Stomach smooth muscle (tissue), 2 donors: ENCODE data around the gene DCAF6.
A peak's percentile ranks its signal among the peaks of the same experiment; 100 is the strongest.

Experiments
- H3K27ac ChIP-seq: one replicate; pipeline ENCODE4 v1.7.0; 2013; ENCODE audit warnings: mild to moderate bottlenecking, low read length, inconsistent platforms
- H3K27me3 ChIP-seq, 2 donors: one replicate each; pipeline ENCODE4 v1.7.0; 2013; ENCODE audit warnings: low read length in 2 of 2; ENCODE audit not compliant: insufficient read depth in 2 of 2, control insufficient read depth in 1 of 2
- H3K36me3 ChIP-seq, 2 donors: one replicate each; pipeline ENCODE4 v1.7.0; 2013; ENCODE audit warnings: low read length in 2 of 2; ENCODE audit not compliant: control insufficient read depth in 2 of 2, insufficient read depth in 2 of 2
- H3K4me1 ChIP-seq: one replicate; pipeline ENCODE4 v1.7.0; 2013; ENCODE audit warnings: low read length; ENCODE audit not compliant: control insufficient read depth, insufficient read depth
- H3K4me3 ChIP-seq, 2 donors: one replicate each; pipeline ENCODE4 v1.7.0; 2013; ENCODE audit warnings: low read length in 2 of 2
- H3K9ac ChIP-seq, 2 donors: one replicate each; pipeline ENCODE4 v1.7.0; 2013; ENCODE audit warnings: low read length in 2 of 2, mild to moderate bottlenecking in 1 of 2
- H3K9me3 ChIP-seq, 2 donors: one replicate each; pipeline ENCODE4 v1.7.0; 2013; ENCODE audit warnings: low read length in 2 of 2; ENCODE audit not compliant: control insufficient read depth in 2 of 2
- donor health status: healthy.
- donor health status: Pancreatic carcinoma.

The DCAF6 gene

DNA sequence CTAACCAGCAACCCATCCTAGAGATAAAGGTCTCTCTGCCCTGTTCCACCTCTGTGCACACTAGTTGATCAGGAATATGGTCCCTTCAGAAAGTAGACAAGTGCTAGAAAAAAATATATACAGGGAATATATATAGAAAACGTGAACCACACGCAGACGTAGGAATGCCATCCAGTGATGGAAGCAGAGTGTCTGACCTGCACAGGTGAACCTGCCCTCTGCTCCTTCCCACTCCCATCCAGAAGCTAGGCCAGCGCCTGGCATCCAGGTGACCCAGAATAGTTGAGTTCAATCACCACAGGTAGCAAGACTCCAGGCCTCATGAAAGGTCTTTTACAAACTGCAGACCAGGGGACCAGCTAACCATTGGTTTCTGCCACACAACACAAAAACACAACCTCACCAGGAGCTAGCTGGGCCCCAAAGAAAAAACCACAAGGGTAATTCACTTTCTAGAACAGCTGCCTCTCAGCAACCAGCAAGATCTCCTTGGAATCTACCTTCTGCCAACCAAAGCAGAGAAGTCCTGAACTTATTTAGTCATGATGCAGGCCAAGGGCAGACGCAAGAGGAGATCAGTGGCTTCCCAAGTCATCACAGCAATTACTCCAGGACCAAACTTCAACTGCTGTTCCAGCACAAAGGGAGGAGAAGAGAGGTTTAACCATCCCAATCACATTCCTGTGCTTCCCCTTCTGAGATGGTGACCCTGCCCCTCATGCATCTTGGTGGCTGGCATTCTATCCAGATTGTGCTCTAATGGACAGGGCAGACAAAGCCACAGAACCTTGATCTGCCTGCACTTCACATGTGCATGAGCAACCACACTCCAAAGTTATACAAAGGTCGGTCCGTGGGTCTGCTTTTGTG lies 147.2 kb downstream of the DCAF6 start:
- H3K9ac ChIP-seq = no peak overlapping the region
- H3K36me3 ChIP-seq = peaks cover 6 to 7% of the 10 kb centered on the region in 2 donors
- H3K27ac ChIP-seq = no peak overlapping the region

DNA sequence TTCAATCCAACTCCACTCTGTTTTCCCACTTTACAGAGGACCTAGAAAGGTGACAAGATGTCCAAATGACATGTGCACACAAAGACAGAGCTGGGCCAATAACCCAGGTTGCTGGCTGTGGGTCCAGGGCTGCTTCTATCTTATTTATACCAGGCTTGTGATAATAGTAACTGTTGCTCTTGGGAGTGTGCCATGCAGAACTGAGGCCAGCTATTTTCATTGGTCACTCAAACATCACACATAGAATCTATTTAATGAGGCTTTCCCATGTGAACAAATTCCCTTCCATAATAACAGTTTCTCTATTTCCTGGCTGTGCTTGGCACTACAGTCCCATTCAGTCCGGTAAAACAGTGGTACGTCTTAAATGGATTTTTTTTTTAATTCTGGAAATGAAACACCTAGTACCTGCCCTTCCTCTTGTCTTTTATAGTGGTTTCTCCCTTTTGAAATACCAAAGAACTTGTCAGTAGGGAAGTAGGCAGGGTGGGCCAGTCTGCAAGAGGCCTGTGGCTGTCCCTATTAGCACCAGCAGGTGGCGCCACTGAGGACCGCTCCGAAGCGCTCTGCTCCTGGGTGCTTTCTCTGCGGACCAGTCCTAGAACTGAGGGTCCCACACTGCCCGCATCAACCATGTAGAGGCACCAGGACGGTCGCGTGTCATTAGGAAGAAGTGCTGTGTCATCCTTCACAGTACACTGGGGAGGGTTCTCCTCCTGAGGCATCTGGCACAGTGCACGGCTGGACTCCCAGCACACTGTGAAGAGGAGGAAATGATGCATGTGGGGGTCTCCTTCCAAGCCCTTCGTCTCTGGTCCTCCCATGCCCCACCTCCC lies 148.1 kb downstream of the DCAF6 start:
- H3K9ac ChIP-seq = no peak overlapping the region
- H3K27me3 ChIP-seq = no peaks in the 10 kb centered on the region
- H3K4me1 ChIP-seq = peaks cover 22% of the 10 kb centered on the region
- peak overlapping the region in 1 of 2 donors; percentile 40 for H3K4me3 ChIP-seq
- H3K36me3 ChIP-seq = peaks cover 7 to 8% of the 10 kb centered on the region in 2 donors
- no peak overlapping the region for H3K27ac ChIP-seq
- H3K9me3 ChIP-seq = no peaks in the 10 kb centered on the region

More for the DNA sequence above, 147.2 kb downstream of the DCAF6 start:
- Histone ChIP-seq H3K4me3 (no peak overlapping the region), H3K4me1 (peaks cover 22% of the 10 kb centered on the region), H3K27me3 (no peaks in the 10 kb centered on the region), H3K9me3 (no peaks in the 10 kb centered on the region)

DNA sequence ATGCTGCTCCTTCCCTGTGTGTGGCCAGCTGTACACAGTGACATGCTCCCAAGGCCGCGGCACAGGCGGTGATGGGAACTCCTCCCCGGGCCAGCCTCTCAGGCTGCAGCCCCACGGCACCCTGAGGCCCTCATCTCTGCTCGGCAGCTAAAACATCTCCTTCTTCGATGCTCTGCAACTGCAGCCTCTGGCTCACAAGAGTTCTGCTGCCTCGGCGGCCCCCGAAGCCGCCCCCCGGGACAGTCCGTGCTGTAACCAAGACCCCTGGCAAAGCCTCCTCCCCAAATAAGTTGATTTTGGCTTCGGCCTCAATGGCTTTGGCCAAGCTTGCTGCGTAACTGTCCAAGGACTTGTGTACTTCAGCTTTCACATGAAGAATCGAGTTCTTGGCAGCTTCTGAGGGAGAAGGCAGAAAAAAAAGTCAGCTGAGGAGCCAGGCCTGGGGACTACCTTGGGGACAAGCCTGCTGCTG lies 149.0 kb downstream of the DCAF6 start:
- Histone ChIP-seq H3K4me3 (peak overlapping the region in 1 of 2 donors; percentile 35), H3K4me1 (peaks cover 18% of the 10 kb centered on the region), H3K27ac (no peak overlapping the region), H3K9me3 (no peaks in the 10 kb centered on the region), H3K27me3 (no peaks in the 10 kb centered on the region), H3K36me3 (peaks cover 7 to 13% of the 10 kb centered on the region in 2 donors), H3K9ac (no peak overlapping the region)

DNA sequence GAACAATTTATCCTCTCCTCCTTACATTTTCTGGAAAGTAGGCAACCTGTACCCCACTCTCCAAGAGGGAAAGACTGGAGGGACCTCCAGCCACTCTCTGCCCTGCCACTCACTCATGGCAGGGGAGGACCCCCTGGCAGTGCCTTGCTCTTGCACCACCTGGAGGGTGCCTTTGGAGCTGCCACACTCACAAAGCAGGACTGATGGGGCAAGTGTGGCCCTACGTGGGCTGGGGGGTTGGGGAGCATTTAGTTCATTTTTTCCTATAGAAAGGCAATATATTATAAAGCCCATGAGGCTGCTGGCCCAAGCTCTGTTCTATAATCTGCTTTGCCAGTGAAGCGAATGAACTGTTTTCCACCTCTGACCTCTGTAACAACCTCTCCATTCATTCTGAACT lies 150.0 kb downstream of the DCAF6 start:
- Histone ChIP-seq H3K27ac (peak overlapping the region; percentile 0), H3K9ac (no peak overlapping the region), H3K4me3 (no peak overlapping the region), H3K9me3 (no peaks in the 10 kb centered on the region), H3K27me3 (no peaks in the 10 kb centered on the region), H3K36me3 (peaks cover 7 to 14% of the 10 kb centered on the region in 2 donors), H3K4me1 (peaks cover 15% of the 10 kb centered on the region)

DNA sequence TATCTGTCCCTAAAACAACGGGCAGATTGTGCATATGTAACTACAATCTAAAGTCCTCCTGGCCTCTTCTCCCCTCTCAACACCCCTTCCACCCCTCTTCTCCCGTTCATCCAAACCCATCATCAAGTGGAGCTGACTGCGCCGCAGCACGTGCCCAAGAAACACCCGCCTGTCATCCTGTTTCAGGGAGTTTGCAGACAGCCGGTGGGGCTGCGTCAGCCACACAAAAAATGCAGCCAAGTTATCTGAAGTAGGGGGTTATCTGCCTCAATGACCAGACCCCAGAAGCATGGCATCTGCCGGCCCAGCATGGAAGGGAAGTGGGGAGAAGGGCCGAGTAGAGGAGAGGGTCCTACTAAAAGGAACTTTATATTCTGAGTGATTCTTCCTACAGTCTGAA lies 151.2 kb downstream of the DCAF6 start:
- Histone ChIP-seq H3K27ac (no peak overlapping the region), H3K4me3 (no peak overlapping the region), H3K4me1 (peaks cover 13% of the 10 kb centered on the region), H3K27me3 (no peaks in the 10 kb centered on the region), H3K9ac (no peak overlapping the region), H3K9me3 (no peaks in the 10 kb centered on the region), H3K36me3 (peaks cover 7 to 12% of the 10 kb centered on the region in 2 donors)

DNA sequence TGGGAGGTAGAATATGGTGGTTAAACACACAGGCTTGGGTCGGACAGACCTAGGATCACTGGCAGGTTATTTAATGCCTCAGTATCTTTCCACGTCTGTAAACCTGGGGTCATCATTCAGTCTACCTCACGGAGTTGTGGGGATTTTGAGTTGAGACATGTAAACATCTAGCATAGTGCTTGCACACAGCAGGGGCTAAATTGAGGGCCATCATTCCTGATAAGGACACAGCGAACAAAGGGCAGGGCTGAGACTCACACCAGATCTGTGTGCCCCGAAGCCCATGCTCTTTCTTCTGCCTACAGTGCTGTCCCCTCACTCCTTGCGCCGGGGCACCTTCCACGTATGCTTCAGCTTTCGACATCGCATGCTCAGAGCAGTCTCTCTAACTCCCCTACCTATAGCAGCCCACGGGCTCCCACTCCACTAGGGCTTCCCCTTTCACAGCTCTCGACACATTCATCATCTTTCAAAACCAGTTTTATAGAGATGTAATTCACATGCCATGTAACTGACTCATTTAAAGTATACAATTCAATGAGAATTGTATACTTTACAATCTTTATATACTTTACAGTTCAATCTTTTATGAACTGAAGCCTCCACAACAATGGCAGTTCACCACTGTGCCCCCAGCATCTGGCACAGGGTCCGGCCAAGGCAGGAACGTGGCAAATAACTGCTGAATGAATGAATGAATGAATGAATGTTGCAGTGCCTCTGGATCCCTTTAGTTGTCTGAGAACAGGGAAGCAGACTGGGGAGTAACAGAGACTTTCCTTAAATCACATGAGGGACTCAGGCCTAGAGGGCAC lies 152.2 kb downstream of the DCAF6 start:
- H3K4me3 ChIP-seq = no peak overlapping the region
- peaks cover 7 to 12% of the 10 kb centered on the region in 2 donors for H3K36me3 ChIP-seq
- H3K27me3 ChIP-seq = no peaks in the 10 kb centered on the region
- H3K4me1 ChIP-seq = peaks cover 13% of the 10 kb centered on the region
- H3K9me3 ChIP-seq = no peaks in the 10 kb centered on the region
- no peak overlapping the region for H3K27ac ChIP-seq
- no peak overlapping the region for H3K9ac ChIP-seq

DNA sequence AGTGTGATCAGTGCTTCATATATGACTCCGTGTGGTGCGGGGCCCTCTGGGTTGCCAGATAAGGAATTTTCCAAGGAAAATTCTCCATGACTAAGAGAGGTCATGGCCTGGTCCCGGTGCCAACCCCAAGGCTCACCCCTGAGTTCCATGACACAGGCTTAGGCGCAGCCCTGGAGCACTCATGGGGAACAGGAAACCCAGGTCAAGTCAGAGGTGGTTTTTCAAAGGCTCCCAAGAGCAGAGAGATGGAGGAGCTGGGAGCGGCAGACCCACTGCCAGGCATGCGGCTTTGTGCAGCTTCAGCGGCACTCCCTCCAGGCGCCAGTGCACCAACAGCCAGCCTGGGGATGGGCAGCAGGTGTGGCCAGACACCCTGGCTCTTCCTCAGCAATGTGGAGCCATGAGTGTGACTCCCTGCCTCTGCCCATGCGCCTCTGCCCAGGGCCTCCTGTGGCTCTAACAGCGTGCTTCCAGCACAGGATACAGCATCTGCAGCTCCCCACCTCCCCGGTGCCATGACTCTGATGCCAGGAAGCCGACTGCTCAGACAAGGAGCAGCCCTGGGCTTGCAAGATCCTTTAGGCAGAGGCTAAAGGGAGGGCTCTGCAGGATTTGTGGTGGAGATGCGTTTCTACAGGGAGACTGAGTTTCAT lies 153.0 kb downstream of the DCAF6 start:
- H3K36me3 ChIP-seq = peaks cover 7 to 11% of the 10 kb centered on the region in 2 donors
- H3K4me1 ChIP-seq = peaks cover 13% of the 10 kb centered on the region
- H3K4me3 ChIP-seq = no peak overlapping the region
- H3K9me3 ChIP-seq = no peaks in the 10 kb centered on the region
- H3K9ac ChIP-seq = no peak overlapping the region
- no peak overlapping the region for H3K27ac ChIP-seq
- H3K27me3 ChIP-seq = no peaks in the 10 kb centered on the region

DNA sequence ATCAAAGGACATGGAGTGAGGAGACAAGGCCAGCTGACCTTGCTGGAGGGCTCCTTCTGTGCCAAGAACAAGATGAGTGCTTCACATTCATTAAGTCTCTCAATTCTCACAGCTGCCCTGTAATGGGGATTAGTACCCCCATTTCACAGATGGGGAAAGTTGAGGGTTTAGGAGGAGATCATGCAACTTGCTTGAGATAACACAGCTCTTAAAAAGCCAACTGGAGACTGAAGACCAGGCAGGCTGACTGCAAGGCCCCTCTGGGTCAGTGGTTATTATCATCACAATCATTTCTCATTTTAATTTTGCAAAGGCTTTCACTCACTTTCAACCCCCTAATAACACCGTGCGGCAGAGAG lies 153.5 kb downstream of the DCAF6 start:
- H3K4me3 ChIP-seq = no peak overlapping the region
- H3K27me3 ChIP-seq = no peaks in the 10 kb centered on the region
- H3K36me3 ChIP-seq = peaks cover 7 to 11% of the 10 kb centered on the region in 2 donors
- H3K4me1 ChIP-seq = peaks cover 10% of the 10 kb centered on the region
- no peaks in the 10 kb centered on the region for H3K9me3 ChIP-seq
- no peak overlapping the region for H3K27ac ChIP-seq
- H3K9ac ChIP-seq = no peak overlapping the region

DNA sequence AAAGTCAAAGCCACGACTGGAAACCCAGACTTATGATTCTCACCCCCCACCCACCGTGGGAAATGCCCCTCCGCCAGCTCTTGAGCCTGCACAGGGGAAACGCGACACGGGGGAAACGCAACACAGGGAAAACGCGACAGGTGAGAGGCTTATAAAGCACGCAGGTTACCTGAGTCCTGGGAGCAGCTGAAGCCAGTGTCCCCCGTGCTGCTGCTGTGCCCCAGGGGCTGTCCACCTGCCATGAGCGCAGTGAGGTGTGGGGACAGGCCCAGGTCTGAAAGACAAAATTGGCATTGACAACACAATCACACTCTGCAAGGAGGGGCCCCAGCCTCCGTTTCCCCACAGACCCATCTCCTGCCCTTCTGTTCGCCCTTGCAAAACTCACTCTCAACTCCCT lies 153.9 kb downstream of the DCAF6 start:
- H3K9ac ChIP-seq = no peak overlapping the region
- no peak overlapping the region for H3K4me3 ChIP-seq
- H3K27me3 ChIP-seq = no peaks in the 10 kb centered on the region
- peaks cover 6% of the 10 kb centered on the region for H3K4me1 ChIP-seq
- H3K9me3 ChIP-seq = no peaks in the 10 kb centered on the region
- H3K36me3 ChIP-seq = peaks cover 7 to 11% of the 10 kb centered on the region in 2 donors
- no peak overlapping the region for H3K27ac ChIP-seq

DNA sequence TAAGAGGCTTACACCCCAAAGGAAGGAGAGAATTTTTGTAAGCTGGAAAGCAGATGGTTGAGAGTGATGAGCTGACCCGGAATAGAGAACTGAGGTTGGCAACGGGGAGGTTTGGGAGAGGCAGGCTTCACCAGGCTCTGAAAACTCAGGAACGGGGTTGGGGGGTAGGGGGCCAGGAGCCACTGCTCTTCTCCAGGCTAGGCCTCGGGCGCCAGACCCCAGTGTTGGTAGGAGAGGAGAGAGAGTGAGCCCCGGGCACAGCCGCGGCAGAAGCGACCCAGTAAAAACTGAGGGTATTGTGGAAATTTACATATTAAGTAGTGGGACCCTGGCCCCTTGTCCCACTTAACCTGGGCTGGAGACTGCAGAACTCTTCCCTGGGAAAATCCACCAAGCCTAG lies 154.6 kb downstream of the DCAF6 start:
- H3K27ac ChIP-seq = no peak overlapping the region
- no peaks in the 10 kb centered on the region for H3K9me3 ChIP-seq

More for the DNA sequence above, 154.6 kb downstream of the DCAF6 start:
- H3K4me1 ChIP-seq = peaks cover 2% of the 10 kb centered on the region
- H3K9ac ChIP-seq = no peak overlapping the region
- no peaks in the 10 kb centered on the region for H3K27me3 ChIP-seq
- H3K36me3 ChIP-seq = peaks cover 7 to 11% of the 10 kb centered on the region in 2 donors
- no peak overlapping the region for H3K4me3 ChIP-seq
